ENCODE measurements around the gene SMPD3. TPM values are rescaled to one million over a fixed set of nuclear protein-coding genes. Genes with fewer than 3 reads are reported as not detected.

SMPD3 gene
- total RNA-seq, 1 donor from 2014 or later = 0.16 TPM

GRCh38 chr16:68313116-68313515, 135.2 kb downstream of the SMPD3 start:
- DNase-seq = no peak
- H3K4me1 ChIP-seq = peaks cover 47% of the 10 kb centered on the region
- H3K27ac ChIP-seq (replicated peaks) = no peak overlapping the region
- no peak for TF ChIP-seq CTCF (IDR thresholded peaks at IDR 0.05; ENCODE audit: borderline replicate concordance)
- H3K4me3 ChIP-seq = no peak overlapping the region
- H3K9me3 ChIP-seq (replicated peaks) = no peaks in the 10 kb centered on the region
- no peaks in the 10 kb centered on the region for H3K27me3 ChIP-seq (ENCODE audit: low read depth)
- intact Hi-C loops (cut with micrococcal nuclease) = no loop called here
- peaks cover 49% of the 10 kb centered on the region for H3K36me3 ChIP-seq

- DNase-seq = peak; percentile 91
- H3K9me3 ChIP-seq (replicated peaks) = no peaks in the 10 kb centered on the region
- H3K27me3 ChIP-seq (ENCODE audit: low read depth) = no peaks in the 10 kb centered on the region
- H3K36me3 ChIP-seq = peaks cover 53% of the 10 kb centered on the region
- peak; percentile 62 for TF ChIP-seq CTCF (IDR thresholded peaks at IDR 0.05; ENCODE audit: borderline replicate concordance)
- peak within 1 kb of the TSS; percentile 93 for H3K27ac ChIP-seq (replicated peaks)
- peaks cover 52% of the 10 kb centered on the region for H3K4me1 ChIP-seq
- peak within 1 kb of the TSS; percentile 82 for H3K4me3 ChIP-seq
- intact Hi-C loops (cut with micrococcal nuclease) = no loop called here
Observed at GRCh38 chr16:68310774-68311511, 137.4 kb downstream of the SMPD3 start, which contains the start of the genes PRMT7 and SLC7A6OS. PRMT7 (plus strand) TSS chr16:68311019; CDS start chr16:68315980, 4,961 bp downstream. SLC7A6OS (minus strand) TSS chr16:68310946; CDS start chr16:68310926, 20 bp downstream.

GRCh38 chr16:68310437-68310773, 137.9 kb downstream of the SMPD3 start:
- no peak for TF ChIP-seq CTCF (IDR thresholded peaks at IDR 0.05; ENCODE audit: borderline replicate concordance)
- peak; percentile 21 for DNase-seq

GRCh38 chr16:68309799-68310198, 138.5 kb downstream of the SMPD3 start:
- Histone ChIP-seq H3K4me3 (peak overlapping the region; percentile 82), H3K27me3 (ENCODE audit: low read depth) (no peaks in the 10 kb centered on the region), H3K27ac (replicated peaks) (peak overlapping the region; percentile 93), H3K4me1 (peaks cover 52% of the 10 kb centered on the region), H3K9me3 (replicated peaks) (no peaks in the 10 kb centered on the region), H3K36me3 (peaks cover 57% of the 10 kb centered on the region)
- intact Hi-C loops (cut with micrococcal nuclease) = no loop called here
- TF ChIP-seq CTCF (IDR thresholded peaks at IDR 0.05; ENCODE audit: borderline replicate concordance) = no peak
- DNase-seq = no peak

More at GRCh38 chr16:68310437-68310773, 137.9 kb downstream of the SMPD3 start:
- Histone ChIP-seq H3K4me3 (peak overlapping the region; percentile 82), H3K36me3 (peaks cover 53% of the 10 kb centered on the region), H3K9me3 (replicated peaks) (no peaks in the 10 kb centered on the region), H3K4me1 (peaks cover 52% of the 10 kb centered on the region), H3K27me3 (ENCODE audit: low read depth) (no peaks in the 10 kb centered on the region), H3K27ac (replicated peaks) (peak overlapping the region; percentile 93)
- intact Hi-C loops (cut with micrococcal nuclease) = no loop called here

Other genes starting within 250 kb of the SMPD3 start
- gene ESRP2, start 212.4 kb downstream of the SMPD3 start, total RNA-seq = 0.14 TPM
- 35.5 TPM for gene PLA2G15, start 203.1 kb downstream of the SMPD3 start, total RNA-seq
- 44.2 TPM for gene SLC7A6, start 184.0 kb downstream of the SMPD3 start, total RNA-seq
- 13.6 TPM for gene SLC7A6OS, start 137.6 kb downstream of the SMPD3 start, total RNA-seq
- gene PRMT7, start 137.5 kb downstream of the SMPD3 start, total RNA-seq = 25.6 TPM
- 11.0 TPM for gene ZFP90, start 90.8 kb upstream of the SMPD3 start, total RNA-seq
- gene CDH3, start 196.8 kb upstream of the SMPD3 start, total RNA-seq = 0.08 TPM